Central memory CD8-positive, alpha-beta T cell (primary cell): ENCODE data around the gene ALPK3.

Source experiments
- ATAC-seq: fragments of 150-1000 bp; cut with Tn5 transposase; replicated peaks from 2 replicates; pipeline ENCODE4 v1.10.0; 2022; ENCODE audit warnings: mild to moderate bottlenecking, moderate FRiP score, moderate number of reproducible peaks; ENCODE audit not compliant: poor library complexity, severe bottlenecking; ENCODE audit errors: extremely low read depth
- DNase-seq, 2 donors: peaks; one replicate each; pipeline ENCODE4 v3.0.0; 2021; ENCODE audit warnings: low spot score in 2 of 2
- H3K27ac Mint-ChIP-seq: one replicate; pipeline ENCODE4 v1.8.0; 2022; ENCODE audit warnings: low read depth, mild to moderate bottlenecking, moderate library complexity, mixed read lengths
- H3K27me3 Mint-ChIP-seq: one replicate; pipeline ENCODE4 v1.8.0; 2022; ENCODE audit warnings: mixed read lengths
- H3K36me3 Mint-ChIP-seq: one replicate; pipeline ENCODE4 v1.8.0; 2022; ENCODE audit warnings: mild to moderate bottlenecking, moderate library complexity, mixed read lengths; ENCODE audit not compliant: insufficient read depth
- H3K4me1 Mint-ChIP-seq: one replicate; pipeline ENCODE4 v1.8.0; 2022; ENCODE audit warnings: mixed read lengths
- H3K4me3 Mint-ChIP-seq: one replicate; pipeline ENCODE4 v1.8.0; 2022; ENCODE audit warnings: mild to moderate bottlenecking, moderate library complexity, mixed read lengths
- H3K9me3 Mint-ChIP-seq: one replicate; pipeline ENCODE4 v1.8.0; 2022; ENCODE audit warnings: mixed read lengths

Gene ALPK3, protein sequence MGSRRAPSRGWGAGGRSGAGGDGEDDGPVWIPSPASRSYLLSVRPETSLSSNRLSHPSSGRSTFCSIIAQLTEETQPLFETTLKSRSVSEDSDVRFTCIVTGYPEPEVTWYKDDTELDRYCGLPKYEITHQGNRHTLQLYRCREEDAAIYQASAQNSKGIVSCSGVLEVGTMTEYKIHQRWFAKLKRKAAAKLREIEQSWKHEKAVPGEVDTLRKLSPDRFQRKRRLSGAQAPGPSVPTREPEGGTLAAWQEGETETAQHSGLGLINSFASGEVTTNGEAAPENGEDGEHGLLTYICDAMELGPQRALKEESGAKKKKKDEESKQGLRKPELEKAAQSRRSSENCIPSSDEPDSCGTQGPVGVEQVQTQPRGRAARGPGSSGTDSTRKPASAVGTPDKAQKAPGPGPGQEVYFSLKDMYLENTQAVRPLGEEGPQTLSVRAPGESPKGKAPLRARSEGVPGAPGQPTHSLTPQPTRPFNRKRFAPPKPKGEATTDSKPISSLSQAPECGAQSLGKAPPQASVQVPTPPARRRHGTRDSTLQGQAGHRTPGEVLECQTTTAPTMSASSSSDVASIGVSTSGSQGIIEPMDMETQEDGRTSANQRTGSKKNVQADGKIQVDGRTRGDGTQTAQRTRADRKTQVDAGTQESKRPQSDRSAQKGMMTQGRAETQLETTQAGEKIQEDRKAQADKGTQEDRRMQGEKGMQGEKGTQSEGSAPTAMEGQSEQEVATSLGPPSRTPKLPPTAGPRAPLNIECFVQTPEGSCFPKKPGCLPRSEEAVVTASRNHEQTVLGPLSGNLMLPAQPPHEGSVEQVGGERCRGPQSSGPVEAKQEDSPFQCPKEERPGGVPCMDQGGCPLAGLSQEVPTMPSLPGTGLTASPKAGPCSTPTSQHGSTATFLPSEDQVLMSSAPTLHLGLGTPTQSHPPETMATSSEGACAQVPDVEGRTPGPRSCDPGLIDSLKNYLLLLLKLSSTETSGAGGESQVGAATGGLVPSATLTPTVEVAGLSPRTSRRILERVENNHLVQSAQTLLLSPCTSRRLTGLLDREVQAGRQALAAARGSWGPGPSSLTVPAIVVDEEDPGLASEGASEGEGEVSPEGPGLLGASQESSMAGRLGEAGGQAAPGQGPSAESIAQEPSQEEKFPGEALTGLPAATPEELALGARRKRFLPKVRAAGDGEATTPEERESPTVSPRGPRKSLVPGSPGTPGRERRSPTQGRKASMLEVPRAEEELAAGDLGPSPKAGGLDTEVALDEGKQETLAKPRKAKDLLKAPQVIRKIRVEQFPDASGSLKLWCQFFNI (N-terminal part only)

DNA sequence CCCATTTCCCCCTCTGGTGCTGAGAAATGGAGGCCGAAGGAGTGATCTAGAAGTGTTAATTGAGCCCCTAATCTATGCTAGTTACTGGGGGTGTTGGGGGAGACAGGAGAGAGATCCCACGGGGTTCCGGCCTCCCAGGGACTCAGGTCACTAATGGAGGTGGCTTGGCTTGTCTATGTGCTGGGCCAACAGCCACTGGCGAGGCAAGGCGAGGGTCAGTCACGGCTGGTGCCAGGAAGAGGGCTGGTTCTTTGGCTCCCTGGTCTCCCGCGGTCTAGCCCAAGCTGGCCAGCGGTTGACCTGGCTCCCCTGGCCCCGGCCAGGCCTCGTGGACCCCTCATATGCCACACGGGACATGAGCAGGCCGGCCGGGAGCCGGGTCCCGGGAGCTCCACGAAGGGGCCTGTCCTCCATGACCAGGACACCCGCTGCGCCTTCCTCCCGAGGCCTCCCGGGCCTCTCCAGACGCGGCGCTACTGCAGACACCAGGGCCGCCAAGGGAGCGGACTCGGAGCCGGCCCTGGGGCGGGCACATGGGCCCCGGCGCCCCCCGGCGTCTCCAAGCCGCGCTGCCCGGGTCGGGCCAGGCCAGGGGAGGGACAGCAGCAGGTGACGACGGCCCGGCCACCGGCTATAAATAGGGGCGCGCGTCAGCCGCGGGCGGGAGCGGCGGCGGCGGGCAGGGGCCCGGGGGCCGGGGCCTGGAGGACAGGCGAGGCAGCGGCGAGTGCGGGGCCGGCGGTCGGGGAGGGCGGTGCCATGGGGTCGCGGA is at the start of gene ALPK3:
ALPK3 (plus strand) TSS at position 663 of the 772 bp plus-strand sequence; CDS start at position 760, 97 bp downstream.
- no peaks in the 10 kb centered on the region for H3K36me3 Mint-ChIP-seq
- no peak for ATAC-seq
- no peak within 1 kb of the TSS for H3K4me3 Mint-ChIP-seq
- H3K9me3 Mint-ChIP-seq: no peaks in the 10 kb centered on the region
- H3K4me1 Mint-ChIP-seq: peaks cover 9% of the 10 kb centered on the region
- peak within 1 kb of the TSS; percentile 29 for H3K27ac Mint-ChIP-seq
- DNase-seq: no peak
- H3K27me3 Mint-ChIP-seq: no peaks in the 10 kb centered on the region

DNA sequence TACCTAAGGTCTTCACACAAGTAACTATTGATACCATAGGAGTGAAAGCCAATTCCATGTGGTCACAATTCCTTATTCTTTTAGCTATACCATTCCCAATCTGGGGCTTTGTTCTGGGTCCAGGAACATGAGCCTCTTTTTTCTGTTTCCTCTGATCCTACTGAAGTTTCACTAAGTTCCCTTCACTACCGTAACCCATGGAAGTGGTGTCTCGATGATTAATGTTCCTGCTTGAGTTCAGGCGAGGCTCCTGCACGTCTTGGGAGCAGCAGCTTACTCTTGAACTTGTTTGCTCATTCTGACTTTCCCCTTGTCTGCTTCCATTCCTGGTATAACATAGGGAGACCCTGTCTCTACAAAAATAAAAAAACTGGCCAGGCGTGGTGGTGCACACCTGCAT is 45.1 kb upstream of the ALPK3 start:
- DNase-seq: no peak
- H3K9me3 Mint-ChIP-seq: no peaks in the 10 kb centered on the region
- peaks cover 28% of the 10 kb centered on the region for H3K36me3 Mint-ChIP-seq
- H3K27ac Mint-ChIP-seq: no peak overlapping the region
- peaks cover 39% of the 10 kb centered on the region for H3K4me1 Mint-ChIP-seq
- H3K4me3 Mint-ChIP-seq: no peak overlapping the region
- ATAC-seq: no peak
- H3K27me3 Mint-ChIP-seq: no peaks in the 10 kb centered on the region

GRCh38 chr15:84772467-84772866 is 44.7 kb upstream of the ALPK3 start:
- ATAC-seq (no peak), DNase-seq (no peak)
- peaks cover 39% of the 10 kb centered on the region for H3K4me1 Mint-ChIP-seq
- H3K4me3 Mint-ChIP-seq: no peak overlapping the region
- no peaks in the 10 kb centered on the region for H3K27me3 Mint-ChIP-seq
- peaks cover 28% of the 10 kb centered on the region for H3K36me3 Mint-ChIP-seq
- H3K27ac Mint-ChIP-seq: no peak overlapping the region
- no peaks in the 10 kb centered on the region for H3K9me3 Mint-ChIP-seq

- H3K9me3 Mint-ChIP-seq: no peaks in the 10 kb centered on the region
- peaks cover 49% of the 10 kb centered on the region for H3K4me1 Mint-ChIP-seq
- peak overlapping the region; percentile 29 for H3K27ac Mint-ChIP-seq
- ATAC-seq: no peak
- no peaks in the 10 kb centered on the region for H3K27me3 Mint-ChIP-seq
- peaks cover 21% of the 10 kb centered on the region for H3K36me3 Mint-ChIP-seq
- H3K4me3 Mint-ChIP-seq: no peak overlapping the region
- DNase-seq: no peak
Observed at GRCh38 chr15:84773716-84774115, 43.4 kb upstream of the ALPK3 start.

DNA sequence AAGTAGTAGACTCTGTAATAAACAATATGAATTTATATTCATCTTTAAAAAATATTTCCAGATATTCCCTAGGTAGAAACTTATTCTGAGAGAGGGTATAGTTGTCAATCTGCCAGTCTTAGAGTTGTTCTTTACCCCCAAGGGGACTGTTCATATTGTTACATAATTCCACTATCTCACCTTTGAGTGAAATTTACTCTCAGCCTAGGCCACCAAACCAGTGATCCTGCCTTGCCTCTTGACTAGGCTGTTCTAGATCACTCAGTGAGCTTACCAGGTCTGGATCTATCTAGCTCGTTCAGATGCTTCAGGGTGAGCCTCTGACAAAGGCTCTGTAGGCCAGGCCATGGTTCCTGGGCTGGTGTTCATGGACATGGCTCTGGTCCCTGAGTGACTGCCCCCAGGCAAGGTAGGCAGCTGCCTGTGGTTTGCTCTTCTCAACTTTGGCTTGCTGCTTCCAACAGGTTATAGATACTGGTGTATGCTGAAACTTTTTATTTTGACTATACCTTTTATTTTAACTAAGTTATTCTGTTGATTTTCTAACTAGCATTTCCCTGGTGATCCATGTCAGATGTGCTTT is 41.2 kb upstream of the ALPK3 start:
- H3K36me3 Mint-ChIP-seq: peaks cover 18% of the 10 kb centered on the region
- no peaks in the 10 kb centered on the region for H3K9me3 Mint-ChIP-seq
- H3K27ac Mint-ChIP-seq: peak overlapping the region; percentile 49
- ATAC-seq (no peak), DNase-seq (no peak)
- H3K4me1 Mint-ChIP-seq: peaks cover 37% of the 10 kb centered on the region
- no peak overlapping the region for H3K4me3 Mint-ChIP-seq
- no peaks in the 10 kb centered on the region for H3K27me3 Mint-ChIP-seq

GRCh38 chr15:84778194-84778593 is 39.0 kb upstream of the ALPK3 start:
- peak overlapping the region; percentile 45 for H3K27ac Mint-ChIP-seq
- H3K4me1 Mint-ChIP-seq: peaks cover 26% of the 10 kb centered on the region
- ATAC-seq (no peak), DNase-seq (no peak)
- no peak overlapping the region for H3K4me3 Mint-ChIP-seq
- no peaks in the 10 kb centered on the region for H3K9me3 Mint-ChIP-seq
- peaks cover 23% of the 10 kb centered on the region for H3K36me3 Mint-ChIP-seq
- no peaks in the 10 kb centered on the region for H3K27me3 Mint-ChIP-seq

DNA sequence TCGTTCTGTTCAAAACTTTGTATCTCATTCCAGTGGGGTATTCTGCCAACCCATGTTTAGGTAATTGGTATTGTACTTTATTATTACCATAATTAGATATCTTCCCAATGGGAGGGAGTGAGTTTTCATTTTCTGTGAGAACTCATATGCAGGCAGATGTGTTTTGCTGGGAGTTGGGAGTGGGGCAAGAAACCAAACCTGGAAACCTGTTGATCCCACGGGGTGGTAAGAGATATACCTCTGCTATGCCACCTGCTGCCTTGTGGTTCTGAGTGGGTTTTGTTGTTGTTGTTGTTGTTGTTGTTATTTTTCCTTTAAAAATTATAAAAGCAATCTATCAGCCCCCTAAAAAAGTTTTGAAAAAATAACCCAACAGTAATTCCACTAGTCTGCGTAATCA is 36.7 kb upstream of the ALPK3 start:
- Mint-ChIP-seq H3K27ac (no peak overlapping the region), H3K4me3 (no peak overlapping the region), H3K36me3 (peaks cover 24% of the 10 kb centered on the region), H3K4me1 (peaks cover 34% of the 10 kb centered on the region), H3K27me3 (no peaks in the 10 kb centered on the region), H3K9me3 (no peaks in the 10 kb centered on the region)
- DNase-seq (no peak), ATAC-seq (no peak)

- Mint-ChIP-seq H3K27ac (no peak overlapping the region), H3K4me3 (no peak overlapping the region), H3K4me1 (peaks cover 42% of the 10 kb centered on the region), H3K27me3 (no peaks in the 10 kb centered on the region), H3K36me3 (peaks cover 26% of the 10 kb centered on the region), H3K9me3 (no peaks in the 10 kb centered on the region)
- no peak for DNase-seq
- no peak for ATAC-seq
Observed at GRCh38 chr15:84781495-84781894, 35.7 kb upstream of the ALPK3 start.

DNA sequence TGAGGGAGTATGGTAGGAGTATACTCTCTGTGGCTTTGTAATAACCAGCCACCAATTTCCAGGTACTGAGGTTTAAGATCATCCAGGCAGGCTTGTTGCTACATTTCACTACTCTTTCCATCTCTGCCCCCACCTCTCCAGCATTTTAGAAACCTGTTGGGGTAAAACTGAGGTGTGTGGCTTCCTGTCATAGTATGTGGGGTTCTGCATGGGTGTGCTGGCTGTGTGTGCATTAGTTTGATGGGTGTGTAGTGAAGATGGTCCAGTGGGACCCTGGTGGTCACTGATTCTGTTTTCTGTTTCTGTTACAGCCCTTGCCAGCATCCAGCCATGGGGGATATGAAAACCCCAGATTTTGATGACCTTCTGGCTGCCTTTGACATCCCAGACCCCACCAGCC is 34.8 kb upstream of the ALPK3 start:
- ATAC-seq (no peak), DNase-seq (no peak)
- H3K27me3 Mint-ChIP-seq: no peaks in the 10 kb centered on the region
- H3K27ac Mint-ChIP-seq: no peak overlapping the region
- no peak overlapping the region for H3K4me3 Mint-ChIP-seq
- H3K36me3 Mint-ChIP-seq: peaks cover 26% of the 10 kb centered on the region
- peaks cover 46% of the 10 kb centered on the region for H3K4me1 Mint-ChIP-seq
- H3K9me3 Mint-ChIP-seq: no peaks in the 10 kb centered on the region

DNA sequence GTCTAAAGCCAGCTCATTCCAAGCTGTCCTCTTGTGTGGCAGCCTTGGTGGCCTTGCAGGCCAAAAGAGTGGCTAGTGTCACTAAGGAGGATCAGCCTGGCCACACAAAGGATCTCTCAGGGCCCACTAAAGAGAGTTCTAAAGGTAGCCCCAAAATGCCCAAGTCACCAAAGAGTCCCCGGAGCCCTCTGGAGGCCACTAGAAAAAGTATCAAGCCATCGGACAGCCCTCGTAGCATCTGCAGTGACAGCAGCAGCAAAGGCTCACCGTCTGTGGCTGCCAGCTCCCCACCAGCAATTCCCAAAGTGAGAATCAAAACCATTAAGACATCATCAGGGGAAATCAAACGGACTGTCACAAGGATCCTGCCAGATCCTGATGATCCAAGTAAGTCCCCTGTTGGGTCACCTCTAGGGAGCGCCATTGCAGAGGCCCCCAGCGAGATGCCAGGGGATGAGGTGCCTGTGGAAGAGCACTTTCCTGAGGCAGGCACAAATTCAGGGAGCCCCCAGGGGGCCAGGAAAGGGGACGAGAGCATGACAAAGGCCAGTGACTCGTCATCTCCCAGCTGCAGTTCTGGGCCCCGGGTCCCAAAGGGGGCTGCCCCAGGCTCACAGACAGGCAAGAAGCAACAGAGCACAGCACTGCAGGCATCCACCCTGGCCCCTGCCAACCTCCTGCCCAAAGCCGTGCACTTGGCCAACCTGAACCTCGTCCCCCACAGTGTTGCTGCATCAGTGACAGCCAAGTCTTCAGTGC is 33.5 kb upstream of the ALPK3 start:
- no peak overlapping the region for H3K4me3 Mint-ChIP-seq
- ATAC-seq (no peak), DNase-seq (no peak)
- peaks cover 30% of the 10 kb centered on the region for H3K36me3 Mint-ChIP-seq
- H3K9me3 Mint-ChIP-seq: no peaks in the 10 kb centered on the region
- H3K4me1 Mint-ChIP-seq: peaks cover 50% of the 10 kb centered on the region
- no peak overlapping the region for H3K27ac Mint-ChIP-seq
- no peaks in the 10 kb centered on the region for H3K27me3 Mint-ChIP-seq

DNA sequence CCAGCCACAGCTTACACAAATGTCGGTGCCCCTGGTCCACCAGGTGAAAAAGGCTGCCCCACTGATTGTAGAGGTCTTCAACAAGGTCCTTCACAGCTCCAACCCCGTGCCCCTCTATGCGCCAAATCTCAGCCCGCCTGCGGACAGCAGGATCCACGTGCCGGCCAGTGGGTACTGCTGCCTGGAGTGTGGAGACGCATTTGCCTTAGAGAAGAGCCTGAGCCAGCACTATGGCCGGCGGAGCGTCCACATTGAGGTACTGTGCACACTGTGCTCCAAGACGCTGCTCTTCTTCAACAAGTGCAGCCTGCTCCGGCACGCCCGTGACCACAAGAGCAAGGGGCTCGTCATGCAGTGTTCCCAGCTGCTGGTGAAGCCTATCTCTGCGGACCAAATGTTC is 32.9 kb upstream of the ALPK3 start:
- no peaks in the 10 kb centered on the region for H3K9me3 Mint-ChIP-seq
- peaks cover 51% of the 10 kb centered on the region for H3K4me1 Mint-ChIP-seq
- H3K27ac Mint-ChIP-seq: peak overlapping the region; percentile 32
- ATAC-seq: no peak
- no peak for DNase-seq
- H3K4me3 Mint-ChIP-seq: no peak overlapping the region
- H3K36me3 Mint-ChIP-seq: peaks cover 30% of the 10 kb centered on the region
- no peaks in the 10 kb centered on the region for H3K27me3 Mint-ChIP-seq
